Kidney tubule cell (primary cell): ENCODE data around the gene DIAPH1.

Experiments
- DNase-seq: peaks from one replicate; pipeline ENCODE4 v3.0.0-alpha.2; 2018; ENCODE audit warnings: low spot score

The DIAPH1 gene

DNA sequence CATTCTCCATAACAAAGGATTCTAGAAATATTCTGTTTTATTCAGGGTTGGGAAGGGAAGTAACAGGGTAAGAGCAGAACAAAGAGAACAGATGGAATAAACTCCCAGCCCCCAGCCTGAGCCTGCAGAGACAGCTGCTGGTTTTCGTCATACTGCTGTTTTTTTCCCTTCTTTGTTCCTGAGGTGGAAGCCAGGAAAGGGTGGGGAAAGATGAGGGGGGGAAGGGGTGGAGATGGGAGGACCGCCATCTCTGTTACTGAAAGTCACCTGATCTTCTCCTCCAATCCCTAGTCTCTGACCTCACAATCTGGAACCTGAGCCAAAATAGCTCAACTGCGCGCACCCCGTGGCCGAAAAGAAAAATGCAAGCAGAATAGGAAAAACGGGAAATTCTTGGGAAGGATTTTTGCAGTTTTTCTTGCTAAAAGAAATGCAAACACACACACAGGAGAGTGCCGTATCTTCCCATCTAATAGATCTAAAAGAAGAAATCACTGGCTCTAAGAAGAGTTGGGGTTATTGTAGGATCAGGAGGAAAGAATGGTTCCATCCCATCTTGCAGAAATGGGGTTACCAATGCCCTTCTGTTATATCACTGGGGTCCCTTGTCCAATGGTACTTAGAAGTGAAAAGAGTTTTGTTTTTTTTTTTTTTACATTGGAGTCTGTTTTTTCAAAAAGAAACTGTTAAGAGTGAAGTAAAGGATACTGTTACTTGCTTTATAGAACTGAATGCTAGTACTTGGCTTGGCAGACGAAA lies 57.9 kb downstream of the DIAPH1 start:
- peak; percentile 93 for DNase-seq

DNA sequence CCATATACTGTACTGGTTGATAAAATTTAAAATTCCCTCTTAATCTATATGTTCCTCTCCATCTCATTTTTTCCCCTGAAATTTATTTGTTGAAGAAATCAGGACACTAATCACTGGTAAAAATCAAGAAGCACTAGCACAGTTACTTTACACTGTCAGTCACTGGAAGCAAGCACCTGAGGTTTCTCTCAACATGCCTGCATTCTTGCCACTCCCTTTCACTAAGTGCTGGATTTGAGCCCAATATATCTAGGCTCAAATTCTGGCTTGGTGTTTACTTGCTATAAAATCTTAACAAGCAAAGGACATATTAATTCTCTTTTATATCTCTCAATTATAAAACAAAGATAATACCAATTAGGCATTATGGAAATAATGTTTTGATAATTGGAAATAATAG lies 58.6 kb downstream of the DIAPH1 start:
- DNase-seq, result peak; percentile 33

DNA sequence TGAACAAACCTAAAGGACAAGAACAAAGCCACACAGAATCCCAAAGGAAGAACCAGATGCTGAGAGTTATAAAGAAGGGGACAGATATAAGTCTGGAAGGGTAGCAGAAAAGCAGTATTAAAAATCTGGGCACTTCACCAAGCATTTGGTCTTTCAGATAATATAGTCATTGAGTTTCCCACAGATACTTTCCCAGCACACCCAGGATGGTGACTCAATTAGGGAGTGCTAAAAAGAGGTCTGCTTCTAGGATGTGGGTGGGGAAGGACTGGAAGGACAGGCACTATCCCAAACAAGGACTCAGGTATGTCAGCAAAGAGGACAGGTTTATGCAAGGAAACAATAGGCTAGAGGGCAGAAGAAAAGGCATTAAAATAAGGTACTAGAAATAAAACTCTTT lies 59.3 kb downstream of the DIAPH1 start:
- peak; percentile 60 for DNase-seq

DNA sequence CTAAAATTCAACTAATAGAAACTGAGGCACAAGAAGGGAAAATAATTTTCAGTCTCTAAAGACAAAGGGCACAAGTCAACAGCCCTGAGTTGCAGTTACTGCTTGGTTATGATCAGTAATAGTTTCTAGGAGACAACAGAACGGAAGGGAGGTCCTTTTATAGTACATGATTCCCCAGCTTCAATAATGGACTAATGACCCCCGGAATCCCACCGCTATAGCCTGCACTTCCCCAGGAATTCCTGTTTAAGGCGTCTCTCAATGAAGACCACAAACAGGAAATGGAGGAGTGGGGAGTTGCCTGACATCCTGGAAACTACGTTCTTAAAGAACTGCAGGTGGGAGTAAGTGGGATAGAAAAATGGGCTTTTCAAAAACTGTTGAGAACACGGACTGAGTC lies 60.6 kb downstream of the DIAPH1 start:
- no peak for DNase-seq

DNA sequence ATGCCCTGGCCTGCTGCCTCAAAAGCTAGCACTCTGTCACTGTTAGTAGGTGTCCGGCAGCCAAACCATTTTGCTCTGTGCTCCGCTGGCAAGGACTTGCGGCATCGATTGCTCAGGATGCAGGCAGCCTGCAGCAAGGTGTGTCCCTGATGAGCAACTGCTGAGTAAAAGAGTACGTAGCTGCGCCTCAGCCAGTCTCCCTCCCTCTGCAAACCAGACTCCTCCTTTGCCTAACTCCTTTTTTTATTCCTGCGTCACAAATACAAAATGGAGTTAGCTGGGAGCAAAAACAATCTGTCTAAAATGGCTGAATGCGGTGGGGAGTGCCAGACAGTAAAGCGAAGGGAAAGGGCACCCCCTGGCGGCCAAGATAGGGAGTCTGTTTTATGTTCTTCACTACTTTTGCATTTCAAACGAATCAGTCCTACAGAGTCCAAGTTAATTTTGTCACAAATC lies 61.1 kb downstream of the DIAPH1 start:
- peak; percentile 93 for DNase-seq

DNA sequence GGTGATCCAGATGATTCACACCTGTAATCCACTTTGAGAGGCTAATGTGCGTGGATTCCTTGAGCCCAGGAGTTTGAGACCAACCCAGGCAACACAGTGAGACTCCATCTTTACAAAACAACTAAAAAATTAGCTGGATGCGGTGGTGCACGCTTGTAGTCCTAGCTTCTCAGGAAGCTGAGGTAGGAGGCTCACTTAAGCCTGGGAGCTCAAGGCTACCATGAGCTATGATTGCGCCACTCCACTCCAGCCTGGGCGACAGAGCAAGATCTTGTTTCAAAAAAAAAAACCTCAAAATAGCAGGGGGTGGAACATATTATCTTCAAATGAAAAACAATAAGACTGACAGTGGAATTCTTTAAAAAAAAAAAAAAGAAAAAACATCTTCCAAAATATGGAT lies 70.9 kb downstream of the DIAPH1 start:
- no peak for DNase-seq

DNA sequence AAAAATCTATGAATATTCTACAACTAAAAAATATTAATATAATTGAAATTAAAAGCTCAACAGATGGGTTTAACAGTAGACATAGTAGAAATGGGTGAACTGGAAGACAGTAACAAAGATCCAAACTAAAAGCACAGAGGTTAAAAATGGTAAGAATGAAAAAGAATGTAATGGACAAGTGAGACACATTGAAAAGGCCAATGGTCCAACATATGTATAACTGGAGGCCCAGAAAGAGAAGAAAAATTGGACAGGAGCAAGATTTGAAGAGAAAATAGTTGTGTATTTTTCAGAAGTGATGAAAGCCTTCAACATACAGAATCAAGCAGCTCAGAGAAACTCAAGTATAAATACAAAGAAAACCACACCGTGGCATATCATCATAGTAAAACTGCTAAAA lies 71.3 kb downstream of the DIAPH1 start:
- no peak for DNase-seq

DNA sequence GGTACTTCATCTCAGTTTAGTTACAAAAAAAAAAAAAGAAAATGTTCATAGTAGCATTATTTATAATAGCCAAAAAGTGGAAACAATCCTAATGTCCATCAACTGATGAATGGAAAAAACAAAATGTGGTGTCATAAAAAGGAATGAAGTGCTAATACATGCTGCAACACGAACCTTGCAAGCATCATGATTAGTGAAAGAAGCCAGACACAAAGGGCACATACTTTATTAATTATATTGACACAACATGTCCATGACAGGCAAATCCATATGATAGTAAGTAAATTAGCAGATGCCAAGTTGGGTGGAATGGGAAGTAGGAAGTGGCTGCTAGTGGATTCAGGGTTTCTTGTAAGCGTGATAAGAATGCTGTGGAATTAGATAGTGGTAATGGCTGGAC lies 75.7 kb downstream of the DIAPH1 start:
- DNase-seq, result no peak

DNA sequence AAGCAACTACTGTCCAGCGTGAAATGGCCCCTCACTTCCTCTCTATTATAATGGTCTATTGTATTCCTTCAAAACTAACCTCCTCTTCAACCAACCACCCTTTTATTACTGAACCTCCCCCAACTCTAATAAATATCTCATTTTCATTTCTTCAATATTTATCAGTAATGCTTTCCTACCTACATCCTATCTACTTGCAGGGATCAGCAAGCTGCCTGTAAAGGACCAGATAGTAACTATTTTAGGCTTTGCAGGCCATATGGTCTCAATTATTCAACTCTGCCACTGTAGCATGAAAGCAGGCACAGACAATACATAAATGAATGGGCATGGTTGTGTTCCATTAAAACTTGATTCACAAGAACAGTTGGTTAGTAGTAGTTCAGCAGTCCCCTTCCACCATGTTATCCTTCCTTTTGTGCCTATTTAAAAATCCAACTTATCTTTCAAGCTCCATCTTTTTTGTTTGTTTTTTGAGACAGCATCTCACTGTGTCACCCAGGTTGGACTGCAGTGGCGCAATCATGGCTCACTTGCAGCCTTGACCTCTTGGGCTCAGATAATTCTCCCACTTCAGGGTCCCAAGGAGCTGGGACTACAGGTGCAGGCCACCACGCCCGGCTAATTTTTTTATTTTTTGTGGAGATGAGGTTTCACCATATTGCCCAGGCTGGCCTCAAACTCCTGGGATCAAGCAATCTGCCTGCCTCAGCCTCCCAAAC lies 84.1 kb downstream of the DIAPH1 start:
- DNase-seq, result no peak

DNA sequence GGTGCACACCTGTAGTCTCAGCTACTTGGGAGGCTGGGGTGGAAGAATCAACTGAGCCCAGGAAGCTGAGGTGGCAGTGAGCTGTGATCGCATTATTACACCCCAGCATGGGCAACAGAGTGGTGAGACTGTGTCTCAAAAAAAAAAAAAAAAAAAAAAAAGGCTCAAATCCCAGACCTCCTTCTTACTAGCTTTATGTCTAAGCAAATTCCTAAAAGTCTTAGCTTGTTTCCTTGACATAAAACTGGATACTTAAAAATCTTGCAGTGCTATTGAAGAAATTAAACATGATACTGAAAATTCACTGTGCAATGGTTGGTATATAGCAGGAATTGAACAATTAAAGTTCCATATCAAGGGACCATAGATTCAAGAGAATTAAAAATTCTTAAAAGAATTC lies 84.9 kb downstream of the DIAPH1 start:
- no peak for DNase-seq

DNA sequence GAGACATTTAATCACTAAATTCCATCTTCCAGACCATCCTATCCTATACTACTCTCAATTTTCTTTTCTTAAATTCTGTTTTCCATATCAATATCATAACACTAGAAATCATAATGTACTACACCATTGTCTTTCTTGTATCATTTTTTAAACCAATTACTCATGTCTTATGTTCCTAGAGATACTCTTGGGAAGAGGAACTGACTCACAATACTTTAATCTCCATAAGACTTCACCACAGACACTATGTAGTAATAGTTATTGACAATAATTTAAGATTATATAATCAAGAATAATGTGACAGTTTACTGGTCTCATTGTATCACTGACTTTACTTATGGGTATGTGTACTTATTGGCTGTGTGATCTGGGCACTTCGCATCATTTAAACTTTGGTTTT lies 86.1 kb downstream of the DIAPH1 start:
- no peak for DNase-seq

DNA sequence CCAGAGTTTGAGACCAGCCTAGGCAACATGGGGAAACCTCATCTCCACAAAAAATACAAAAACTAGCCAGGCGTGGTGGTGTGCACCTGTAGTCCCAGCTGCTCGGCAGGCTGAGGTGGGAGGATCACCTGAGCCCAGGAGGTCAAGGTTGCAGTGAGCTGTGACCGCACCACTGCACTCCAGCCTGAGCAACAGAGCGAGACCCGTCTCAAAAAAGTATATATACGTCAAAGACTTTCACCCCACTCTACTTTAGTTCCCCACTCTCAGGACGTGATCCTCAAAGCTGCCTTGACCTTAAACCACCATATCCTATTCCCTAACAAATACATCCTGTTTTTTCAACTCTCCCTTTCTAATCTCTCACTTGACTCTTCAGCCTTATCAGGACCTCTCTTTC lies 88.9 kb downstream of the DIAPH1 start:
- no peak for DNase-seq

DNA sequence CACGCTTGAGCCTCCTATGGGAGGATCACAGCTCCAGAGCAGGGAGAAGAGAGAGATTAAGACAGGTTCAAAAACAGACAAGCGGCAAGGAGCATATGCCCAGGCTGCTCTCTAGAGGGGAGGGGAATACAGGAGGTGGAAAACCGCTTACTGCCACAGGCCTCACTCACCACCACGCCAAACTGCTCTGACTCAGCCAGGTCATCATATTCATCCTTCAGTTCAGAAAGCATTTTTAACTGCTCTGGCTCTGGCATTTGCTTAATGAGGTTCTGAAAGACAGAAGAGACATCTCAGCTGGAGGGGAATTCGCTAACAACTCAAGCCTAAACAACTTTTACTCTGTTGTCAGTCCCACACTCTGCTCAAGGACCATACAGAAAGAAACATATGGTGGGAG lies 89.8 kb downstream of the DIAPH1 start:
- peak; percentile 58 for DNase-seq

DNA sequence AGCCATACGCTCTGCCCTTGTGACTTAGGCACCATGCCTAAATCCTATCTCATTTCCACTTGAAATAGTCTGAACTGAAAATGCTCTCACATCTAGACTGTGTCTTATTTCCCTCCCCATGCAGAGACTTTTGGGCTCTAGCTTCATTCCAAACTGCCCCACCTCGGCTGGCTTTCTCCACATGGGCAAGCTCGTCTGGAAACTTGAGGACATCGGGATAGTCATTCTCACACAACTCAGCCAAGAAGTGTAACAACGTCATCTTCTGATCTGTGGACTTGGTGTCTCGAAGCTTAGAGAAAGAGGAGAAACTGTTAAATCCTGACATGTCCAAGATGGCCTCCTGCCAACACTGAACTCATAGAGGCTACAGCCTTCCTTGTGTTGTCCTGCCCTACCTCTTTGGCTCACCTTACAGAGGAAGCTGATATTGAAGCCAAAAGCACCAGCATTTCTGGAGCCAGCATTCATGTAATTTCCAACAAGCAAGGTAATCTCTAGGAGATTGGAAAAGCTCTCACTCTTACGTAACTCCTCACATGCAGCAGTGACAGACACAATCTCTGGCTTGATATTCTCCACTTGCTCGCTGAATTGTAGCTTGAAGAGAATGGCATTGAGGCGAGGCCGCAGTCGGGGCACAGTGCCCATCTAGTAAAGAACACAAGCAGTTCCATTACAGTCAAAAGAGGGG lies 90.4 kb downstream of the DIAPH1 start:
- DNase-seq, result no peak

DNA sequence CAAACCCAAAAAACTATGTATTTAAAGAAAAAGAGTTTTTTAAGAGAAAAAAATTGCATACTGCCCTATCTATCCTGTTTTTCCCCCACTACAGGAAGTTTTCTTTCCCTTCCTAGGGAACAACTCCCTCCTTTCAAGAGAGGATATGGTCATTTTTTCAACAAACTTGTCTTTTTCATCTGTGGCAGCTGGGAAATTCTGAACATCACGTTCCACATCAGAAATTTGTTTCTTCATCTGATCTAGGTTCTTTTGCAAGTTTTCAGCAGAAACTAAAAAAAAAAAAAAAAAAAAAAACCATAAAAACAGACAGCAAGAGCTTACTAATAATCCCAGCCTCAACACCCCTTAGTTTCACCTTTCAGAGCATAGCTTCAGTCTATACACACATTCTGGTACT lies 91.4 kb downstream of the DIAPH1 start:
- no peak for DNase-seq

DNA sequence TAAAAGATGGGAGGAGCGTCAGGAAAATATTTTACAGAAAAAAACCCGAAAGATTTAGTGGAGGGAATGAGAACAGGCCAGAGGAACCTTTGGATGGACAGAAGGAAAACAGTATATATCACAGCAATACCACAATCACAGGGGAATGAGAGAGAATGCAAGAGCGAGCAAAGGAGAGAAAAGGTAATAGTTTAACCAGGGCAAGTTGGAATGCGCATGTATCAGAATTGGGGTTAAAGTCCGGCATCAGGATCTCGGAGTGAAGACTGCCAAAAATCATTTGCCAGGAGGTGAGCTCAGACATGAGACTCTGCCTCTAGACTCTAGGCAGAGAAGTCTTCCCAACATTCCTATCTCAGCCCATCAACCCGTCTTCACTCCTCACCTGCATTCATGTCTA lies 93.1 kb downstream of the DIAPH1 start:
- peak; percentile 57 for DNase-seq

DNA sequence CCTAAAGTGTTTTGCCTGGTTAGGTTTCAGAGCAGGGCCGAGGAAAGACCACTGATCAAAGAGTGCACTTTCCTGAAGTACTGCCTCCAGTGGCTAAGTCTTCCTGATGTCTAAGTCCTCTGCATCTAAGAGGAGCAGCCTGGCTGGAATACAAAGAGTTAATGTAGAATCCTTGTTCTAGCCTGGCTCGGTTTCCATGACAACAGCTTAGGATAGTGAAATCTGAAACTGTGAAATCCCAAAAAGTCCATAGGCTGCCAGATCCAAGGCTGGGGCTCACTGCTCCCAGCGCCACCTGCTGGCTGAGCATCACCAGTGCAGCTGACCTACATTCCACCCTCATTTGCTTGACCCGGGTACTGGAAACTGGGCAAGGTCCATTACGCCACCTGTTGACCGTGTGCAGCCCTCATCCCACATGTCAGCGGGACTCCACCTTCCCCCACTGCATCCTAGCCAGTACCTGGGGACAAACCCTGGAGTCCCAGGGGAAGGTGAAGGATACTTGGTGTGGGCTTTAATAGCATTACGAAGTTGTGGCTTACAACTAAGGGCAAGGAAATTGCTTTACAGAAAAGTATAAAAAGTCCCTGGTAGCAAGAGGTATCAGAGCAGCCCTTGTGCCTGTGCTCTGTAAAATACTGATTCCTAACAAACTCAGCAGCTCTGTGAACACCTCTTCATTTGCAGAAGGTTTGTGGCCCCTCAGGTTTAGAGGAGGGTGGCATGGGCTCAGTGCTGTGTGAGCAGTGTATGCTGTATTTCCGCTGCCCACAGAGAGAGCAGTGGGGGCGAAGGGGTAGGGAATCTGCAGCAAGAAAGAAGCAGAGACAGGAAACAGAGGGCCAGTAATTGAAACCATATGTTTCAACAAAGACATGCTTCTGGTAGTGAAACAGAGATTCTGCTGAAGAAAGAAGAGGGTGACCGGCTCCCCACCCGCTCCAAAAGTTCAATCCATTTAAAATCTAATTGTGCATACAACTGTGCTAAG lies 93.9 kb downstream of the DIAPH1 start:
- DNase-seq, result peak; percentile 90

DNA sequence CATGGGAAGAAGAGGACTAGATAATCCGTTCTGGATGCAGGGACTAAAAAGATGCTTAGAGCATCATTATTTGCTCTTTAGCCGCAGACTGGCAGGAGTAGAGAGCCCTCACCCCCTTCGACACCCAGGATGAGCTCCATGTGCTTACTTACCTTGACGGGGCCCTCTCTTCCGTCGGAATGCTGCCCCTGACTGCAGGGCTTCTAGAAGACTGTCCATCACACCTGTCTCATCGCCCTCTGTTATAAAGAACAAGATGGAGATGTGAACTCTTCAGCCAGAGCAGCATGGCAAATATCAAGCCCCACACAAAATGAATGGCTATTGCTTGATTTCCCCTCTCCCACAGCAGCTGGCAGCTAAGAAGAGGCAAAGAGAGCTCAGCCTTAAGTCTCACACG lies 94.8 kb downstream of the DIAPH1 start:
- no peak for DNase-seq

DNA sequence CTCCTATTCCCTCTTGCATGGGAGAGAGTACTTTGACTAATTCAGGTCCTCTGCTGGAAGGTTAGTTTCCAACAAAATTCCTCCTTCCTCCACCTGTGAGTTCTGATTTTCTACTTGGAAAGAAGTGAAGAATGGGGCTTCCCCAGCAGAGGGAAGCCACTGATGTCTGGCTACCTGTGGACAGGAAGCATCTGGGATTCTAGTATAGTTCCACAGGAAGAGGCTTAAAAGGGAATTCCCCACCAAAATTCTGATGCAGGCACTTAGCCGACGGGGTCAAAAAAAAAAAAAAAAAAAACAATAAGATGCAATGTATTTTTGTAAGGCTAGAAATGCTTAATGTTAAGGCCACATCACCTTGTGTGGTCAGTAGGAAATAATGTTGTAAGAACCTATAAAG lies 96.5 kb downstream of the DIAPH1 start:
- DNase-seq, result peak; percentile 46

DNA sequence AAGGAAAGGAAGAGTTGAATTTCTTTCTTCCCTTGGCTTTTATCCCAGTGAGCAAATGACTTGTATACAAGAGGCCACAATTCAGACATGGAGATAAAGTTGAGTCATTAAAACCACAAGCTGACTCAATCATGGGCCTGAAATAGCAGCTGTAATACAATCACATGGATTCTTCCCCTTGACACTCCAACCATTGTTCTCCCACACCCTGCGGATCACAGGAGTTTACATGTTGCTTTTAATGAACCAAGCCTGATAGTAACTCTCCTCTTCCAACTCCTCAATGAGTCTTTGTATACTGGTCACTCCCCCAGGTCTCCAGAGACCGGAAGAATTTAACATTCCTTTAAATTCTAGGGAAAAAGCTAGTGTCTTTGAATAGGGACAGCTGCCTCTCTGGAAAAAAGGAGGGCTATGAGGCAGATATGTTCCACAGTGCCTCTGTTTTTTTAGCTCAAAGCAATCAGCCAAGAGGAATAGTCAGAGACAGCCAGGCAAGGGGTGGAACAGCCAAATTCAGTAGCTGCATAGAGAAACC lies 97.5 kb downstream of the DIAPH1 start:
- DNase-seq, result peak; percentile 98
